GM18498 (cell line): ENCODE measurements around the gene DISP2.

ENCODE experiments used
- ATAC-seq: cut with Tn5 transposase; IDR thresholded peaks from one replicate; pipeline ENCODE4 v1.9.1; 2021; ENCODE audit warnings: mild to moderate bottlenecking, moderate library complexity; ENCODE audit not compliant: unreplicated experiment

DISP2 gene

GRCh38 chr15:40418126-40418525 is 60.1 kb downstream of the DISP2 start:
- no peak for ATAC-seq

- ATAC-seq: no peak
Measured at GRCh38 chr15:40420071-40420713, 62.2 kb downstream of the DISP2 start.

- no peak for ATAC-seq
Measured at GRCh38 chr15:40420793-40421192, 62.8 kb downstream of the DISP2 start.

- ATAC-seq: peak; percentile 80
Measured at GRCh38 chr15:40421246-40422157, 63.5 kb downstream of the DISP2 start.

- ATAC-seq: no peak
Measured at GRCh38 chr15:40424483-40425115, 66.6 kb downstream of the DISP2 start.

- no peak for ATAC-seq
Measured at GRCh38 chr15:40425681-40426080, 67.7 kb downstream of the DISP2 start.

- no peak for ATAC-seq
Measured at GRCh38 chr15:40427188-40427587, 69.2 kb downstream of the DISP2 start.

GRCh38 chr15:40428185-40428584 is 70.2 kb downstream of the DISP2 start:
- no peak for ATAC-seq
